ENCODE data around the gene SLC6A20. TPM values are rescaled to one million over a fixed set of nuclear protein-coding genes. Genes with fewer than 3 reads are reported as not detected.

The SLC6A20 gene
- total and polyA plus RNA-seq, 12 donors, result 0.06 to 0.09 TPM; not detected in 10

DNA sequence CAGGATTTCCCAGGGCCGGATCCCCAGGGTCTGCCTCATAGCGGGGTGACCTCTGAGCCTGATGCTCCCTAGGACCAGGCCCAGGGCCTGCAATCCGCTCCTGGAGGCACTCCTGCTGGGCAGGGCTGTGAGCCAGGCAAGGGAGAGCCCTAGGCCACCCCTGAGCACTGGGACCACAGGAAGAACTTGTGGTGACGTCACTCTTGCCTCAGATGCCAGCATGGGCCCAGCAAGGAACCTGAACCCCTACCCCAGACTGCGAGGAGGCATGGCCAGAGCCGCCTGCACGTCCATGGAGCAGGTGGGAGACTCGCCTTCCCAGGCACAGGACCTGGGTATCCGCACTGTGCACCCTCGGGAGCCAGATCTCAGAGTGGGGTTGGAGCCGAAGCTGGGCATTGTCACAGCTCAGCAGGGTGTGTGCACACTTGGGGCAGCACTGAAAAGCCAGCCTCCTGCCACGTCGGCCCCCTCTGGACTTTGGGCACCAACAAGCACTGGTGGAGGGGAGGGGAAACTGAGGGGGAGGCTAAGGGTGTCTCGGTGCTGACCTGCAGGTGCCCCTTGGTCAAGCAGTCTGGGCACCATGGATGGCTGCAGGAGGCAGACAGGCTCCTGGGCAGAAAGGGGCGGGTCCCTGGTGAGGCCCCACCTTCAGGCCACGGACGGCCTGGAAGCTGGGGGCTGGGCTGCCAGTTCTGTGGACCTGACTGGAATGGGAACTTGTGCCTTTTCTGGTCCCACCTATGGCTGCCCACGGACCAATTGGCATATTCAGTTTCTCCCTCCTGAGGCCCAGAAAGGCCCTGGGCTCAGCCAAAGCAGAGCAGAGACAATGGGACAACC lies 49.3 kb downstream of the SLC6A20 start:
- no peak for TF ChIP-seq CTCF (IDR thresholded peaks at IDR 0.05)
- no peak overlapping the region for H3K4me3 ChIP-seq
- DNase-seq, result no peak
- no peaks in the 10 kb centered on the region for H3K9me3 ChIP-seq
- H3K36me3 ChIP-seq, result peaks cover 0 to 63% (median 35%) of the 10 kb centered on the region in 9 donors
- H3K27ac ChIP-seq, result no peak overlapping the region
- peaks cover 0 to 3% (median 0%) of the 10 kb centered on the region in 9 donors for H3K4me1 ChIP-seq
- 87 to 91% methylated on average over 18 of the region's 18 CpGs for WGBS, 2 donors
- no peaks in the 10 kb centered on the region for H3K27me3 ChIP-seq
- ATAC-seq, result peak in 5 of 8 donors; percentile 25 to 69 (median 31)
- intact Hi-C loops (cut with DNase I), result no loop called here

DNA sequence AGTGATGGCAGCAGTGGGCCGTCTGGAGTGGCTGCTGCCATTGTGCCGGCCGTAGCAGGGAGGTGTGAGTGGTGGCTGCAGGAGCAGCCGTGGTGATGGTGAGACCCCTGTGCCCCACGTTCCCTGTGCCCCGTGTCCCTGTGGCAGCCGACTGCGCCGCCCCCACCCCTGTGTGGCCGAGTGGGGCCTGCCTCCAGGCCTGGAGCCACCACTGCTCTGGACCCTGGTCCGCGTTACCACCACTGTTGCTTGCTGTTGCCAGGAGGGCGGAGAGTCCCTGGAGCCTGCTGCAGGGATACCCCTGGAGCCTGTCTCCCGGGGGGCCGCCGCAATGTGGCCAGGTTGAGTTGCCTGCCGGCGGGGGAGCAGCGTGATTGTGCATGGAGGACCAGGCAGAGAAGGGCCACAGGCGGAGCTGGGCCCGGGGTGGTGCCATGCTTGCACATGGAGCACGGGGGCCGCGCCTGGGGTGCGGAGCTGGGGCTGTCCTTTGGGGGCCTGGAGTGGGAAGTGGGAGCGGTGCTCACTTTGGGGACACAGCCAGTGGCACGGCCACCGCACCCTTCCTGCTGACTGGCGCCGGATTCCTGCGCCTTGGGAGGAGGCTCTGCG lies 50.1 kb downstream of the SLC6A20 start:
- no peak overlapping the region for H3K4me3 ChIP-seq
- WGBS, 2 donors, result 94% methylated on average over 32 of the region's 32 CpGs
- no peaks in the 10 kb centered on the region for H3K9me3 ChIP-seq
- H3K36me3 ChIP-seq, result peaks cover 0 to 70% (median 40%) of the 10 kb centered on the region in 9 donors
- ATAC-seq (peak in 4 of 8 donors; percentile 17 to 51 (median 39)), DNase-seq (no peak)
- no peak for TF ChIP-seq CTCF (IDR thresholded peaks at IDR 0.05)
- H3K27me3 ChIP-seq, result no peaks in the 10 kb centered on the region
- H3K27ac ChIP-seq, result no peak overlapping the region
- peaks cover 0 to 11% (median 0%) of the 10 kb centered on the region in 9 donors for H3K4me1 ChIP-seq
- intact Hi-C loops (cut with DNase I), result no loop called here

- no peak for TF ChIP-seq CTCF (IDR thresholded peaks at IDR 0.05)
- Histone ChIP-seq H3K27ac (no peak overlapping the region), H3K4me3 (no peak overlapping the region), H3K36me3 (peaks cover 0 to 100% (median 71%) of the 10 kb centered on the region in 9 donors), H3K9me3 (no peaks in the 10 kb centered on the region), H3K27me3 (no peaks in the 10 kb centered on the region), H3K4me1 (peaks cover 0 to 15% (median 0%) of the 10 kb centered on the region in 9 donors)
- WGBS, 2 donors, result 94 to 98% methylated on average over 4 of the region's 4 CpGs
- DNase-seq, result no peak
- no peak for ATAC-seq
- intact Hi-C loops (cut with DNase I), result no loop called here
Observed at GRCh38 chr3:45742461-45743089, 53.8 kb downstream of the SLC6A20 start.

- Histone ChIP-seq H3K27me3 (no peaks in the 10 kb centered on the region), H3K27ac (no peak overlapping the region), H3K4me3 (no peak overlapping the region), H3K36me3 (peaks cover 0 to 100% (median 66%) of the 10 kb centered on the region in 9 donors), H3K4me1 (peaks cover 0 to 15% (median 0%) of the 10 kb centered on the region in 9 donors), H3K9me3 (no peaks in the 10 kb centered on the region)
- no peak for TF ChIP-seq CTCF (IDR thresholded peaks at IDR 0.05)
- 72 to 73% methylated on average over 6 of the region's 6 CpGs for WGBS, 2 donors
- DNase-seq (no peak), ATAC-seq (no peak)
- intact Hi-C loops (cut with DNase I), result no loop called here
Observed at GRCh38 chr3:45741742-45742460, 54.4 kb downstream of the SLC6A20 start.
